ENCODE results near the gene SHC4.

DNA sequence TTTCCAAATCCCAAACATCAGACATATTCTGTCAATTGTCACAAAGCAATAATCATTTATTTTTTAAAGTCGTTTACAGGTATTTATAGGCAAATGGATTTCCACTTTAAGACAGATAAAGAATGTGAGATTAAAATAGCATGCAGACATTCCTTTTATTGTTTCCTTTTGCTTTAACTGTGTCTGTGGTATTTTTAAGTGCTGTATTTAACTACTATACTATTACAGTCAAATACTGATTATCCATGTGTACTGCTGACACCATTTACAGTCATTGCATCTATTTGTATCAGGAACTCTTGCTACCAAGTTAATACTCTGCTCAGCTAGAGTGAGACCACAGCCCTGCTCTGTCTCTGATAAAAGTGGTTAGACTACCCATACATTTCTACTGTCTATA is 140.0 kb downstream of the SHC4 start:
- TF ChIP-seq, protein P1, sequence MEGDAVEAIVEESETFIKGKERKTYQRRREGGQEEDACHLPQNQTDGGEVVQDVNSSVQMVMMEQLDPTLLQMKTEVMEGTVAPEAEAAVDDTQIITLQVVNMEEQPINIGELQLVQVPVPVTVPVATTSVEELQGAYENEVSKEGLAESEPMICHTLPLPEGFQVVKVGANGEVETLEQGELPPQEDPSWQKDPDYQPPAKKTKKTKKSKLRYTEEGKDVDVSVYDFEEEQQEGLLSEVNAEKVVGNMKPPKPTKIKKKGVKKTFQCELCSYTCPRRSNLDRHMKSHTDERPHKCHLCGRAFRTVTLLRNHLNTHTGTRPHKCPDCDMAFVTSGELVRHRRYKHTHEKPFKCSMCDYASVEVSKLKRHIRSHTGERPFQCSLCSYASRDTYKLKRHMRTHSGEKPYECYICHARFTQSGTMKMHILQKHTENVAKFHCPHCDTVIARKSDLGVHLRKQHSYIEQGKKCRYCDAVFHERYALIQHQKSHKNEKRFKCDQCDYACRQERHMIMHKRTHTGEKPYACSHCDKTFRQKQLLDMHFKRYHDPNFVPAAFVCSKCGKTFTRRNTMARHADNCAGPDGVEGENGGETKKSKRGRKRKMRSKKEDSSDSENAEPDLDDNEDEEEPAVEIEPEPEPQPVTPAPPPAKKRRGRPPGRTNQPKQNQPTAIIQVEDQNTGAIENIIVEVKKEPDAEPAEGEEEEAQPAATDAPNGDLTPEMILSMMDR (IDR thresholded peaks at IDR 0.05) = no peak
- no peak for TF ChIP-seq POLR2A (IDR thresholded peaks at IDR 0.05; ENCODE audit: low read depth)

Measured in esophagus muscularis mucosa (tissue), 3 donors.